DND-41 (cell line): ENCODE results near the gene FOXP1.

ENCODE experiments used
- ATAC-seq: fragments of 200-7000 bp; cut with Tn5 transposase; 3 replicates; pipeline ENCODE4 v1.9.1; 2021; ENCODE audit warnings: low read depth; ENCODE audit not compliant: insufficient read depth
- DNase-seq: peaks from one replicate; pipeline ENCODE4 v3.0.0-alpha.2; 2020
- H2AFZ ChIP-seq: 2 replicates; pipeline ENCODE4 v1.6.0; 2012; ENCODE audit warnings: low read depth, low read length
- H3K27ac ChIP-seq: 2 replicates; pipeline ENCODE4 v1.5.1; 2012; ENCODE audit warnings: low read length, inconsistent platforms
- H3K27me3 ChIP-seq: fragments of 200-600 bp; sonication (generic); 2 replicates; pipeline ENCODE4 v1.6.0; 2012; ENCODE audit warnings: low read length, mild to moderate bottlenecking, inconsistent platforms; ENCODE audit not compliant: insufficient read depth, poor library complexity
- H3K36me3 ChIP-seq: 2 replicates; pipeline ENCODE4 v1.5.1; 2012; ENCODE audit warnings: low read length, inconsistent platforms; ENCODE audit not compliant: insufficient read depth
- H3K4me1 ChIP-seq: 2 replicates; pipeline ENCODE4 v1.5.1; 2012; ENCODE audit warnings: mild to moderate bottlenecking, low read length; ENCODE audit not compliant: insufficient read depth
- H3K4me2 ChIP-seq: 2 replicates; pipeline ENCODE4 v1.6.0; 2012; ENCODE audit warnings: mild to moderate bottlenecking, moderate library complexity, low read length, inconsistent platforms; ENCODE audit not compliant: insufficient read depth
- H3K4me3 ChIP-seq, 2 experiments: fragments of 200-600 bp in 1 of 2; shearing (Covaris generic) in 1 of 2; 2 replicates each; pipeline ENCODE4 v1.5.1; 2012 to 2016; ENCODE audit warnings: inconsistent platforms in 2 of 2, low read length in 2 of 2, mild to moderate bottlenecking in 2 of 2, low read depth in 1 of 2, moderate library complexity in 1 of 2
- H3K79me2 ChIP-seq: 2 replicates; pipeline ENCODE4 v1.6.0; 2012; ENCODE audit warnings: low read length, inconsistent platforms; ENCODE audit not compliant: insufficient read depth
- H3K9ac ChIP-seq: 2 replicates; pipeline ENCODE4 v1.6.0; 2012; ENCODE audit warnings: low read depth, mild to moderate bottlenecking, inconsistent platforms, low read length, moderate library complexity
- H3K9me3 ChIP-seq: 2 replicates; pipeline ENCODE4 v1.5.1; 2012; ENCODE audit warnings: low read length, moderate library complexity, mild to moderate bottlenecking, inconsistent platforms; ENCODE audit not compliant: insufficient read depth, severe bottlenecking
- H4K20me1 ChIP-seq: 2 replicates; pipeline ENCODE4 v1.6.0; 2012; ENCODE audit warnings: low read length; ENCODE audit not compliant: insufficient read depth
- EZH2 ChIP-seq: IDR thresholded peaks from 3 replicates; pipeline ENCODE4 v1.6.1; 2012; ENCODE audit warnings: borderline replicate concordance, low read depth, mild to moderate bottlenecking, moderate library complexity, low read length, inconsistent platforms; ENCODE audit not compliant: severe bottlenecking
- TF ChIP-seq, protein P1 (sequence below): IDR thresholded peaks from 2 replicates; pipeline ENCODE4 v1.5.1; 2012; ENCODE audit warnings: borderline replicate concordance, low read length, moderate library complexity, mild to moderate bottlenecking; ENCODE audit not compliant: poor library complexity, severe bottlenecking; ENCODE audit errors: extremely low read depth

Gene FOXP1

DNA sequence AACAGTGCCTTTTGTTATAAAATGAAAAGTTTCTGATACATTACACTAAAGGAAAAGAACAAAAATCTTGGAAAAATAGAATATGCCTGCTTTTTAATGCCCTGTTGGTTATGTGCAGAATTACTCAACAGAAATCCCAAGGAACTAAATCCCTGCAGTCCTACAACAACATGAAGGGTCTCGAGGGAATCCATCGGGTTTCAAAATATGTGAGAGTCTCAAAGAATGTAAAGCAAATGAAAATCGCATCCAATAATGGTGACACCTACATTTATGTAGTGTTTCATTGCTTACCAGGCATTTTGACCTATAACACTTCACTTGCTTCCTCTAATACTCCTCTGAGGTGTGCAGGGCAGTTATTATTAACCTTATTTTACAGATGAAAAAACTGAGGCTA is 411.3 kb downstream of the FOXP1 start:
- Histone ChIP-seq H3K4me2 (no peak overlapping the region), H3K27me3 (no peaks in the 10 kb centered on the region), H2AFZ (no peak overlapping the region), H3K9ac (no peak overlapping the region), H3K4me3 (no peak overlapping the region), H3K4me1 (no peaks in the 10 kb centered on the region), H3K27ac (no peak overlapping the region), H3K36me3 (0 out of 2 replicates have a peak, but pooled peaks cover under 1% of the 10 kb centered on the region), H3K9me3 (no peaks in the 10 kb centered on the region), H3K79me2 (no peaks in the 10 kb centered on the region), H4K20me1 (no peaks in the 10 kb centered on the region)
- DNase-seq (no peak), ATAC-seq (no peak)
- TF ChIP-seq, protein P1, sequence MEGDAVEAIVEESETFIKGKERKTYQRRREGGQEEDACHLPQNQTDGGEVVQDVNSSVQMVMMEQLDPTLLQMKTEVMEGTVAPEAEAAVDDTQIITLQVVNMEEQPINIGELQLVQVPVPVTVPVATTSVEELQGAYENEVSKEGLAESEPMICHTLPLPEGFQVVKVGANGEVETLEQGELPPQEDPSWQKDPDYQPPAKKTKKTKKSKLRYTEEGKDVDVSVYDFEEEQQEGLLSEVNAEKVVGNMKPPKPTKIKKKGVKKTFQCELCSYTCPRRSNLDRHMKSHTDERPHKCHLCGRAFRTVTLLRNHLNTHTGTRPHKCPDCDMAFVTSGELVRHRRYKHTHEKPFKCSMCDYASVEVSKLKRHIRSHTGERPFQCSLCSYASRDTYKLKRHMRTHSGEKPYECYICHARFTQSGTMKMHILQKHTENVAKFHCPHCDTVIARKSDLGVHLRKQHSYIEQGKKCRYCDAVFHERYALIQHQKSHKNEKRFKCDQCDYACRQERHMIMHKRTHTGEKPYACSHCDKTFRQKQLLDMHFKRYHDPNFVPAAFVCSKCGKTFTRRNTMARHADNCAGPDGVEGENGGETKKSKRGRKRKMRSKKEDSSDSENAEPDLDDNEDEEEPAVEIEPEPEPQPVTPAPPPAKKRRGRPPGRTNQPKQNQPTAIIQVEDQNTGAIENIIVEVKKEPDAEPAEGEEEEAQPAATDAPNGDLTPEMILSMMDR = no peak
- no peak for TF ChIP-seq EZH2

- Histone ChIP-seq H3K27me3 (no peaks in the 10 kb centered on the region), H3K4me3 (no peak overlapping the region), H3K79me2 (no peaks in the 10 kb centered on the region), H3K36me3 (peaks cover 6% of the 10 kb centered on the region; the same call in 1 of the 2 replicates), H3K9ac (no peak overlapping the region), H2AFZ (no peak overlapping the region), H3K4me2 (no peak overlapping the region), H3K9me3 (no peaks in the 10 kb centered on the region), H3K27ac (no peak overlapping the region), H4K20me1 (no peaks in the 10 kb centered on the region), H3K4me1 (no peaks in the 10 kb centered on the region)
- no peak for TF ChIP-seq EZH2
- TF ChIP-seq, protein P1 = no peak
- DNase-seq (no peak), ATAC-seq (no peak)
Observed at GRCh38 chr3:71171247-71171646, 412.3 kb downstream of the FOXP1 start.

DNA sequence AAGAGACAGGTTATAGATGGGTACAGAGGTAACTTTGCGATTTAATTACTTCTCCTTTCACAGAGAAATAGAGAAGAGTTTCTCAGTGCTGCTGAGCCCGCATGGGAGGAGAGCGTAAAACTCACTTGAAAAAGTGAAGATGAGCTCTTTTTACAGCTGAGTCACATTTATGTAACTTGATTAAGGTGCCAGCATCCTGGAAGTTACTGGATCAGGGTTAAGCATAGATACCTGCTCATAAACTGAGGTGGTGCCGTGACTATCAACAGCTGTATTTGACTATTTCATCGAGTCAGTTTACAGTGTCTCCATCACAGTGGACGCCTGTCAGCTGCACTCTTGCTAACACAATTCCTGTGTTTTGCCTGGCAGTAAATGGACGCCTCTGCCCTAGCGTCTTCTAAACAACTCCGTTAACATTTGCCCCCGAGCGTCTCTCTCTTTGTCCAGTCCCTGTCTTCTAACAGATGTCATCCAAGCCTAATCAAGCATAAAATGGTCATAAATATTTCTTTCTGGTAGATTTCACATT is 414.6 kb downstream of the FOXP1 start:
- TF ChIP-seq, protein P1 = no peak
- no peak for TF ChIP-seq EZH2
- no peak overlapping the region for H3K9ac ChIP-seq
- no peak overlapping the region for H2AFZ ChIP-seq
- H3K4me1 ChIP-seq = no peaks in the 10 kb centered on the region
- no peaks in the 10 kb centered on the region for H3K9me3 ChIP-seq
- H3K4me3 ChIP-seq = no peak overlapping the region
- H4K20me1 ChIP-seq = no peaks in the 10 kb centered on the region
- no peaks in the 10 kb centered on the region for H3K79me2 ChIP-seq
- no peak for DNase-seq
- no peak overlapping the region for H3K27ac ChIP-seq
- peaks cover 6% of the 10 kb centered on the region; the same call in 1 of the 2 replicates for H3K36me3 ChIP-seq
- H3K4me2 ChIP-seq = no peak overlapping the region
- no peak for ATAC-seq
- no peaks in the 10 kb centered on the region for H3K27me3 ChIP-seq
